Measurements from ENCODE around the gene ZNF766.
A peak's percentile ranks its signal among the peaks of the same experiment; 100 is the strongest.

Gene ZNF766

DNA sequence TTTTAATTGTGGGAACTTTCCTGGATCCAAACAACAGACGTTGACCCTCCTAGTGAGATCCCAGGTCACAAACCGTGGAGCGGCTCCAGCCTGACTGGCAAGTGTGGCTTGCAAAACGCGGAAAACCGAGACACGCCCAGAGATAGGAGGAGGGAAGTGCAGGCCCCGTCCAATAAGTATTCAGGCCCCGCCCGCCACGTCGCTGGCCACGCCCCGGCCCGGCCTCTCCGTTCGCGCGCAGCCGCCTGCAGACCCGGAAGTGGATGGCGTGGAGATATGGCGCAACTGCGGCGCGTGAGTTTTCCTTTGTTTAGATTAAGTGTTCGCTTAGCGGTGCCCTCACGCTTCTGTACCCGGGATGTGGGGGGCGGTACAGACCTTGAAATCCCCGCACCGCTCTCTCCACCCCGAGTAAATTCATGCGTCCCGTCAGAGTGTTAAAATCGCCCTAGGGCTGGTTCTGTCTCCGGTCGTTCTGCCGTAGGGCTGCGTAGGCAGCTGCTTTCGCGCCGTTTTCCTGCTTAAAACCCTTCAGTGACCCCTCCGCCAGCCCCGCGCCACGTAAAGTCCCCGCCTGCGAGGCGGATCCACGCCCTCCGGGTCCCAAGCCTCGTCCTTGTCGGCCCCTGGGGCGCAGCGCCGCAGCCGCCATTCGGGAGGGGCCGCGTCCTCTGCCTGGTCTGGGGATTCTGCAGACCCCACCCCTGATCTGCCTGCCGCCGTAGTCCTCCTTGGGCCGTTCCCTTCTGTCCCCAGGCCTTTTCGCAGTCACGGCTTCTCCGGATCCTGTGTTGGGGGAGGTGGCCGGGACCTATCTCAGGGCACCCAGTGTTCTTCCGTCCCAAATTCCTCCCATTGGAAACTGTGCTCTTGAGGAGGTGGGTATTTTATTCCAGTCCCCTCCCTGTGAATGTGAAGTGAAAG is at the start of gene ZNF766:
ZNF766 (plus strand) TSS at position 250 of the 924 bp plus-strand sequence; CDS start at position 277, 27 bp downstream.
- Histone ChIP-seq H3K4me1 (ENCODE audit: insufficient read depth, low read length) (no peaks in the 10 kb centered on the region), H3K27me3 (ENCODE audit: insufficient read depth, low read length) (no peaks in the 10 kb centered on the region), H3K4me3 (ENCODE audit: low read length) (peak within 1 kb of the TSS; percentile 92), H3K27ac (ENCODE audit: low read length) (peak within 1 kb of the TSS; percentile 54), H3K9ac (ENCODE audit: low read depth, low read length) (peak within 1 kb of the TSS; percentile 98), H3K36me3 (ENCODE audit: insufficient read depth, low read depth, low read length) (peaks cover 34% of the 10 kb centered on the region), H3K9me3 (ENCODE audit: insufficient read depth, low read depth, low read length) (no peaks in the 10 kb centered on the region)

DNA sequence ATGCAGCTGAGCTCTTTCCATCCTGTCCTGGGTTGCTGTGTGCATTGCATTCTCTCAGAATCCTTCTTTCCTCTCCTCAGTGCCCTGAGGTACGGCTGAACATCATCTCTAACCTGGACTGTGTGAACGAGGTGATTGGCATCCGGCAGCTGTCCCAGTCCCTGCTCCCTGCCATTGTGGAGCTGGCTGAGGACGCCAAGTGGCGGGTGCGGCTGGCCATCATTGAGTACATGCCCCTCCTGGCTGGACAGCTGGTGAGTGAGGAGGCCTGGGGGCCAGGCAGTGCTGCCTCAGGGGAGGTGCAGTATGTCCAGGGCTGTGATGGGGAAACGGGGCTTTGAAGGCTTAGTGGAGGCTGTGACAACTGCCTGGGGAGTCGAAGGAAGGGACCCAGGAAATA is 49.8 kb upstream of the ZNF766 start:
- Histone ChIP-seq H3K36me3 (ENCODE audit: insufficient read depth, low read depth, low read length) (peaks cover 100% of the 10 kb centered on the region), H3K4me1 (ENCODE audit: insufficient read depth, low read length) (no peaks in the 10 kb centered on the region), H3K9me3 (ENCODE audit: insufficient read depth, low read depth, low read length) (no peaks in the 10 kb centered on the region), H3K4me3 (ENCODE audit: low read length) (no peak overlapping the region), H3K9ac (ENCODE audit: low read depth, low read length) (no peak overlapping the region), H3K27ac (ENCODE audit: low read length) (no peak overlapping the region), H3K27me3 (ENCODE audit: insufficient read depth, low read length) (no peaks in the 10 kb centered on the region)

DNA sequence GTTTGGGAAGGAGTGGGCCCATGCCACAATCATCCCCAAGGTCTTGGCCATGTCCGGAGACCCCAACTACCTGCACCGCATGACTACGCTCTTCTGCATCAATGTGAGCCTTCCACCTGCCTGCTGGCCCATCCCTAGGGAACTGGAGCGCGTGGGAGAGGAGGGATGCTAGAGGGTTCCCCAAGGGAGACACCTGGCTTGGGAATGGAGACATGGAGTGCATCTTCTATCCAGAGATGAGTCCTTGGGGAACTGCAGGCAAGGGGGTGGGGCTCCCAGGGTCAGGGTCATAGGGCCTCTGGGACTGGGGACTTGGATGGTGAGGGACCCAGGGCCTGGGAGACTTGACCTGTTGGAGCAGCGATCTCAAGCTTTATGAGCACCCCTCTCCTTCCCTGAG is 48.4 kb upstream of the ZNF766 start:
- no peaks in the 10 kb centered on the region for H3K4me1 ChIP-seq (ENCODE audit: insufficient read depth, low read length)
- H3K36me3 ChIP-seq (ENCODE audit: insufficient read depth, low read depth, low read length): peaks cover 99% of the 10 kb centered on the region
- H3K4me3 ChIP-seq (ENCODE audit: low read length): no peak overlapping the region
- H3K27me3 ChIP-seq (ENCODE audit: insufficient read depth, low read length): no peaks in the 10 kb centered on the region
- no peak overlapping the region for H3K27ac ChIP-seq (ENCODE audit: low read length)
- H3K9me3 ChIP-seq (ENCODE audit: insufficient read depth, low read depth, low read length): no peaks in the 10 kb centered on the region
- H3K9ac ChIP-seq (ENCODE audit: low read depth, low read length): no peak overlapping the region

DNA sequence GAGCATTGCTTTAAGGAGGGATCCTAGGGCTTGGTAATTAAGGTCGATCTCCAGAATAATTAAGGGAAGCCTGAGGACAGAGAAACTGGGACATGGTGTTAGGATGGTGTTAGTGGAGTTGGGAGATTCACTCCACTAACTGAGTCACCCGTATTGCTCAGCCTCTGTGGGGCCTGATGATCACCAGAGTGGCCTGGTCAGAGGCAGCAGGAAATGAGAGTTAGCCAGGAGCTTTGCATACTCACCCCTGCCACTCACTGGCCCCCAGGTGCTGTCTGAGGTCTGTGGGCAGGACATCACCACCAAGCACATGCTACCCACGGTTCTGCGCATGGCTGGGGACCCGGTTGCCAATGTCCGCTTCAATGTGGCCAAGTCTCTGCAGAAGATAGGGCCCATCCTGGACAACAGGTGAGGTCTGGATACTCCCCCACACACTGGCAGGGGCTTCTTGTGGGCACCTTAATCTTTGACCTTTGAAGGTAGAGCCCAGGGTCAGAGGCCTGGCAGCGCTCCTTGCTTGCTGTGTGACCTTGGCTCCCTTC is 47.5 kb upstream of the ZNF766 start:
- Histone ChIP-seq H3K4me3 (ENCODE audit: low read length) (no peak overlapping the region), H3K9me3 (ENCODE audit: insufficient read depth, low read depth, low read length) (no peaks in the 10 kb centered on the region), H3K27ac (ENCODE audit: low read length) (no peak overlapping the region), H3K27me3 (ENCODE audit: insufficient read depth, low read length) (no peaks in the 10 kb centered on the region), H3K9ac (ENCODE audit: low read depth, low read length) (no peak overlapping the region), H3K36me3 (ENCODE audit: insufficient read depth, low read depth, low read length) (peaks cover 99% of the 10 kb centered on the region), H3K4me1 (ENCODE audit: insufficient read depth, low read length) (no peaks in the 10 kb centered on the region)

DNA sequence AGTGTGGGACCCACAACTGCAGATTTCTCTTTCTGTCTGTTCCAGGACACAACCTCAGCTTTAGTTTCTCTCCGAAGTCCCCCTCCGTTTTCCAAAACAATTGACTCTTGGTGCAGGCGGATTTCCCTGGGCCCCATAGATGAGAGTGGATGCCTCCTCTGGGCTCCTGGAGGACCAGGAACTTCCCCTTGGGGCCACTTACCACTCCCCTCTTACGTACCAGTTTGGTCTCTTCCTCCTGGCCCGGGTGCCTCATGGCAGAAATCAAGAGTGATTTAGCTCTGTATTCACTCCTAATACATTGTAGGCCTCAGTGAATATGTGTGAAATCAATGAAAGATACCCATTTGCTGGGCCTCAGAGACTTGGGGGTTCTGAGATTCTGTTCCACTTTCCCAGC is 45.2 kb upstream of the ZNF766 start:
- Histone ChIP-seq H3K27me3 (ENCODE audit: insufficient read depth, low read length) (no peaks in the 10 kb centered on the region), H3K4me3 (ENCODE audit: low read length) (no peak overlapping the region), H3K36me3 (ENCODE audit: insufficient read depth, low read depth, low read length) (peaks cover 96% of the 10 kb centered on the region), H3K9me3 (ENCODE audit: insufficient read depth, low read depth, low read length) (no peaks in the 10 kb centered on the region), H3K9ac (ENCODE audit: low read depth, low read length) (no peak overlapping the region), H3K4me1 (ENCODE audit: insufficient read depth, low read length) (no peaks in the 10 kb centered on the region), H3K27ac (ENCODE audit: low read length) (no peak overlapping the region)

DNA sequence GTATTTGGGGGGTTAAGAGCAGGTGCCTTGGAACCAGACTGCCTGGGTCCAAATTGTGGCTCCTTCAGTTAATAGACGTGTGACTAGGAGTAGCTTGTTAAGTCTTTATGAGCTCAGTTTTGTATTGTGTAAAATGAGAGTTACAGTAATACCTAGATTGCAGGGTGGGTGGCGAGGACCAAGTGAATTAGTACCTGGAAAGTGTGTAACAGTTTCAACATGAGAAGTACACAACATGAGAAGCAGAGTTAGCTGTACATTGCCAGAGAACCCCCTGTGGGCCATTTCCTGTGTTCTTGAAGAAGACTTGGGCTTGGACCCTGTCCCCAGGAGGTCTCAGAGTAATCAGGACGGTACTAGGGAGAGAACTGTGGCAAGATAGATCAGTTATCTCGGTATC is 42.7 kb upstream of the ZNF766 start:
- Histone ChIP-seq H3K9ac (ENCODE audit: low read depth, low read length) (no peak overlapping the region), H3K9me3 (ENCODE audit: insufficient read depth, low read depth, low read length) (no peaks in the 10 kb centered on the region), H3K36me3 (ENCODE audit: insufficient read depth, low read depth, low read length) (peaks cover 72% of the 10 kb centered on the region), H3K4me3 (ENCODE audit: low read length) (no peak overlapping the region), H3K27me3 (ENCODE audit: insufficient read depth, low read length) (no peaks in the 10 kb centered on the region), H3K4me1 (ENCODE audit: insufficient read depth, low read length) (no peaks in the 10 kb centered on the region), H3K27ac (ENCODE audit: low read length) (no peak overlapping the region)

DNA sequence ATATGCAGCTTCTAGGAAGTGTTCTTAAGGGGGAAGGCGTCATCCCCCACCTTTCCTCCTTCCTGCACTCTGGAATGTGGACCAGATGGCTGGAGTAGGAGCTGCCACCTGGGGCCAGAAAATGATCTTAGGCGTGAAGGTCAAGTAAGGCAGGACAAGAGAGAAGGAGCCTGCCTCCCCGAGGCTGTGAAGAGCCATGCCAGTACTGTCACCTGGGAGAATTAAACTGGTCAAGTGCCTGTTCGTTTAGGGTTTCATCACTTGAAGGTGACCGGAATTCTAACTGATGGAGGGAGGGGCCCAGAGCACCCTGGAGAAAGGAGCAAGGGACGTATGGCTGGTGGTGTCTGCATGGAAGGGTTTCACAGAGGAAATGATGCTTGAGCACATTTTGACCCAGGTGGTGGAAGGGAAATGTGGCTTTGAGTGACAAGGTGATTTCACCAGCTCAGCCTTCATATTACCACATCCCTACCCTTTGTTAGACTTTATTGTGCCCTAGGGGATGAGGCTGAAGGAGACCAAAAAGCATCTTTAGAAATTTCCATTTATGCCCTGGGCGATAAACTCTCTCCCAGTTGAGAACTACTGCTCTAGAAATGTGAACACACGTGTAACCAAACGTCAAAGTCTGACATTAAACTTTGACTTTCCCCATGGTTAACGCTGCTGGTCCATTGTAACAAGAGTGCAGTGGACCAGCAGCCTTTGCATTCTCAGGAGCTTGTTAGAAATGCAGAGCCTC is 42.0 kb upstream of the ZNF766 start:
- no peak overlapping the region for H3K27ac ChIP-seq (ENCODE audit: low read length)

DNA sequence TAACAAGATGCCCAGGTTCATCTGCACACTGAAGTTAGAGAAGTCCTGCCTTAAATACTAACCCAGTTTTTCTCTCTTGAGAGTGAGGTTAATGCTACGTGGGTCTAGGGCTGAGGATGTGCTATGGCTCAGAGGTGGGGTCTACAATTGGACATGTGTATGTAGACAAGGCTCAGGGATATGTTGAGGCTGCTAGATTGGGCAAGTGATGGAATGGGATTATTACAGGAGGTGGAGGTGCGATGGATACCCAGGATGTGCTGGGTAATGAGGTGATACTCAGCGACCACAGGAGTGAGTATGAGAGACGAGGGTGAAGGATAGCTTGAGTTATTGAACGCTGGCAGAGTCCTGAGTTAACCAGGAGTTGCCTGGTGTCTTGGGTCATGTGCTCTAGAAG is 41.4 kb upstream of the ZNF766 start:
- Histone ChIP-seq H3K9ac (ENCODE audit: low read depth, low read length) (no peak overlapping the region), H3K27ac (ENCODE audit: low read length) (no peak overlapping the region), H3K27me3 (ENCODE audit: insufficient read depth, low read length) (no peaks in the 10 kb centered on the region), H3K9me3 (ENCODE audit: insufficient read depth, low read depth, low read length) (no peaks in the 10 kb centered on the region), H3K4me1 (ENCODE audit: insufficient read depth, low read length) (no peaks in the 10 kb centered on the region), H3K36me3 (ENCODE audit: insufficient read depth, low read depth, low read length) (peaks cover 59% of the 10 kb centered on the region), H3K4me3 (ENCODE audit: low read length) (no peak overlapping the region)

More for the DNA sequence above, 42.0 kb upstream of the ZNF766 start:
- Histone ChIP-seq H3K36me3 (ENCODE audit: insufficient read depth, low read depth, low read length) (peaks cover 65% of the 10 kb centered on the region), H3K4me1 (ENCODE audit: insufficient read depth, low read length) (no peaks in the 10 kb centered on the region), H3K9me3 (ENCODE audit: insufficient read depth, low read depth, low read length) (no peaks in the 10 kb centered on the region), H3K27me3 (ENCODE audit: insufficient read depth, low read length) (no peaks in the 10 kb centered on the region), H3K9ac (ENCODE audit: low read depth, low read length) (no peak overlapping the region), H3K4me3 (ENCODE audit: low read length) (no peak overlapping the region)

DNA sequence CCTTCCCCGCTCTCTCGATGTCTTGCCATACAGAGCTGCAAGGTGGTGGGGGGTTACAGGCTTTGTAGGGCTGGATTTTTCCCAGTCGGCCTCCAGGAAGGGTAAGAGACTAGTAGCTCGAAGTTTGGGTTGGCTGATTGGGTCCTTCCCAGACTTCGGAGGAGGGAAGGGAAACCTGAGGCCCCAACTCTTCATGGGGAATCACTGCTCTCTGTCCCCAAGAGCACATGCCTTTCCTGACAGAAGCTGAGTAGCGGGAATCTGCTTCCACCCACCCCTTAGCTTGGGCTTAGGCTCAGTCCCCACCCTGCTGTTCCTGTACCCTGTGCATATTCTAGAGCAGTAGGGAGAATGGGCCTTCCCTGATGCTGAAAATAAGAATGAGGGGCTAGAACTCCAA is 39.9 kb upstream of the ZNF766 start:
- Histone ChIP-seq H3K9ac (ENCODE audit: low read depth, low read length) (no peak overlapping the region), H3K36me3 (ENCODE audit: insufficient read depth, low read depth, low read length) (peaks cover 43% of the 10 kb centered on the region), H3K4me1 (ENCODE audit: insufficient read depth, low read length) (no peaks in the 10 kb centered on the region), H3K27me3 (ENCODE audit: insufficient read depth, low read length) (no peaks in the 10 kb centered on the region), H3K27ac (ENCODE audit: low read length) (no peak overlapping the region), H3K4me3 (ENCODE audit: low read length) (no peak overlapping the region), H3K9me3 (ENCODE audit: insufficient read depth, low read depth, low read length) (no peaks in the 10 kb centered on the region)

DNA sequence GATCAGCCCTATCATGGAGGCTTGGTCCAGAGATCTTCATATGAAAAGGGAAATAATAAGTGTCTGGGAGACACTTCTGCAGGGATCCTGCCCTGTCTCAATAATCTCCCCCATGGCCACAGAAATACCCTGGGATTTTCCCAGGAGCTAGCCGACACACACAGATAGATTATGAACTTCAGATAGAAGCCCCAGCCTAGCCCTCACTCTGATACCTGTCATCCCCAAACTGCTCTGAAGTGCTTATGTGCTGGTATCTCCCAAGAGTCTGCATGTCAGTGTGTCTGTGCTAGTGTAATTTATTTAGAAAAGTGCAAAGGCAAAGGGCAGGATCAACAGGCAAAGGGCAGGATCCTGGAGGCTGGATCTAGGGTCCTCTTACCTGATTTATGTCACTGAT is 38.7 kb upstream of the ZNF766 start:
- no peaks in the 10 kb centered on the region for H3K4me1 ChIP-seq (ENCODE audit: insufficient read depth, low read length)

DNA sequence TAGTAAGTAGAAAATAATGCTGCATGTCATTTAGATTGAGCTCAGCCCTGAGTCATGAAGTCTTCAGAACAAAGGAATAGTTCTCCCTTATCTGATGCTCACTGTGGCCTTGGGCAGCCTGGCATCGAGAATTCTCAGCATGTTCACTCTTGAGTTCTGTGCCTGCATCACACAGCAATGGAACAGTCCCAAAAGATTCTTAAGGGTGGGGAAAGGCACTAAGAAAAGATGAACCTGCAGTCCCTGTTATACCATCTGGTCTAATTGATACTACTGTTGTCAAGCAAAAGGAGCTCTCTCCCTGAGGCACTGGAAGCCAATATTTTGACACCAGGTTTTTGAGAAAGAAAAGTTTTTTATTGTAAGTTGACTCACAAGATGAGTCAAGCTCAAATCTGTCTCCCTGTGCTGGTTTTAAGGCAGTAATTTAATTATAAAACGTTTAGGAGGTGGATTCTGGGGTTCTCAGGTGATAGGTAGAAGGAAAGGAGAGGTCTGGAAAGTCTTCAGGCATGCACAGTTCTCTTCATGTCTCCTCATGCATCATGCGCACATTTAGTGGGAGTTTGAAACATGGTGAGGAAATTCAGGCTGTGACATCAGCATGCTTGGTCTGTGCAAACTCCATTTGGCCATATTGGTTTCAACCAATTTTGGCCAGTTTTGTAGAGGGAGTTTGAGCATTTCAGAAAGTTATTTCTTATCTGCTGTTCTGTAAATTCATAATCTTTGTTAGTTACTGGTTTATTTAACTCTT is 38.1 kb upstream of the ZNF766 start:
- Histone ChIP-seq H3K4me3 (ENCODE audit: low read length) (no peak overlapping the region), H3K36me3 (ENCODE audit: insufficient read depth, low read depth, low read length) (peaks cover 26% of the 10 kb centered on the region), H3K9ac (ENCODE audit: low read depth, low read length) (no peak overlapping the region), H3K27me3 (ENCODE audit: insufficient read depth, low read length) (no peaks in the 10 kb centered on the region), H3K9me3 (ENCODE audit: insufficient read depth, low read depth, low read length) (no peaks in the 10 kb centered on the region; the same call in 1 of the 2 replicates), H3K4me1 (ENCODE audit: insufficient read depth, low read length) (no peaks in the 10 kb centered on the region), H3K27ac (ENCODE audit: low read length) (no peak overlapping the region)

More for the DNA sequence above, 38.7 kb upstream of the ZNF766 start:
- Histone ChIP-seq H3K9ac (ENCODE audit: low read depth, low read length) (no peak overlapping the region), H3K27ac (ENCODE audit: low read length) (no peak overlapping the region), H3K27me3 (ENCODE audit: insufficient read depth, low read length) (no peaks in the 10 kb centered on the region), H3K36me3 (ENCODE audit: insufficient read depth, low read depth, low read length) (peaks cover 33% of the 10 kb centered on the region), H3K9me3 (ENCODE audit: insufficient read depth, low read depth, low read length) (no peaks in the 10 kb centered on the region), H3K4me3 (ENCODE audit: low read length) (no peak overlapping the region)
